Aorta (tissue), 5 donors: Measurements from ENCODE around the gene WNT11. TPM values are rescaled to one million over a fixed set of nuclear protein-coding genes. Genes with fewer than 3 reads are reported as not detected.
"Not testable (repeated sequence)": the region's sequence is repeated elsewhere in the genome, so short reads cannot be mapped to it uniquely, and the experiment has no call there.

Experiments used
- ATAC-seq: fragments of 200-7000 bp; cut with Tn5 transposase; one replicate; pipeline ENCODE4 v1.9.1; 2022; ENCODE audit warnings: moderate library complexity; ENCODE audit not compliant: low FRiP score
- DNase-seq, 2 donors: peaks; one replicate each; pipeline ENCODE4 v3.0.0-alpha.2; 2020
- H3K27ac ChIP-seq, 2 donors: one replicate each; pipeline ENCODE4 v1.5.1; 2013; ENCODE audit warnings: low read length in 2 of 2, mild to moderate bottlenecking in 2 of 2, moderate library complexity in 2 of 2, control low read depth in 1 of 2, inconsistent platforms in 1 of 2, low read depth in 1 of 2
- H3K27me3 ChIP-seq, 2 donors: one replicate each; pipeline ENCODE4 v1.6.1; 2013; ENCODE audit warnings: control low read depth in 1 of 2, low read length in 1 of 2, mild to moderate bottlenecking in 1 of 2, moderate library complexity in 1 of 2; ENCODE audit not compliant: insufficient read depth in 2 of 2, control insufficient read depth in 1 of 2
- H3K36me3 ChIP-seq, 2 donors: one replicate each; pipeline ENCODE4 v1.6.1; 2013; ENCODE audit warnings: control low read depth in 1 of 2, low read length in 1 of 2, mild to moderate bottlenecking in 1 of 2; ENCODE audit not compliant: insufficient read depth in 2 of 2, control insufficient read depth in 1 of 2
- H3K4me1 ChIP-seq, 2 donors: one replicate each; pipeline ENCODE4 v1.6.1; 2013; ENCODE audit warnings: low read length in 2 of 2, control low read depth in 1 of 2, mild to moderate bottlenecking in 1 of 2, moderate library complexity in 1 of 2; ENCODE audit not compliant: insufficient read depth in 2 of 2, control insufficient read depth in 1 of 2
- H3K4me3 ChIP-seq, 2 donors: one replicate each; pipeline ENCODE4 v1.5.1; 2013; ENCODE audit warnings: low read length in 2 of 2, control low read depth in 1 of 2, mild to moderate bottlenecking in 1 of 2
- H3K9me3 ChIP-seq: one replicate; pipeline ENCODE4 v1.6.1; 2013; ENCODE audit warnings: mild to moderate bottlenecking, low read length; ENCODE audit not compliant: control insufficient read depth
- WGBS, 2 donors: extraction: QIAGEN DNeasy Blood & Tissue Kit; methylation state at CpG; one replicate each; pipeline ENCODE4 v1.1.7; 2013; 5-methylcytosine and 5-hydroxymethylcytosine counted together
- intact Hi-C, 2 donors: fragments of 100-400 bp; cut with DNase I; formaldehyde crosslinking; loops; one replicate each; pipeline versions ENCODE4 v1.14.2 to v1.15.0; 2022
- polyA plus RNA-seq, 2 donors: library from polyadenylated mRNA; stranded (reverse); fragments of 200-250 nt; gene quantifications; one replicate each; pipeline ENCODE4 v1.2.3, GENCODE V29; 2013
- total RNA-seq, 2 donors: library from RNA; stranded (reverse); fragmentation: NEBNext Ultra II Directional; extraction: Animal tissue kit (Norgen Biotek cat#: 25700); gene quantifications; one replicate each; pipeline ENCODE4 v1.2.1, GENCODE V29; 2021
- donor health status: healthy with polysubstance abuse.
- donor health status: Bipolar disorder and iron deficiency.
- donor health status: DM: no; HTN: no; CAD: no.
- donor health status: DM: no; HTN: no; CAD: no.
- donor health status: DM: yes; HTN: yes; CAD: no.

The WNT11 gene
- total and polyA plus RNA-seq, 4 donors: 0.25 to 30.0 (median 4.1) TPM

GRCh38 chr11:76201672-76202412, 4.5 kb downstream of the WNT11 start:
- 95 to 98% methylated on average over 11 of the region's 11 CpGs for WGBS, 2 donors
- intact Hi-C loops: no loop called here
- Histone ChIP-seq H3K4me3 (no peak overlapping the region), H3K27ac (no peak overlapping the region), H3K9me3 (no peaks in the 10 kb centered on the region), H3K36me3 (no peaks in the 10 kb centered on the region), H3K4me1 (no peaks in the 10 kb centered on the region), H3K27me3 (no peaks in the 10 kb centered on the region)
- no peak for ATAC-seq
- no peak for DNase-seq

DNA sequence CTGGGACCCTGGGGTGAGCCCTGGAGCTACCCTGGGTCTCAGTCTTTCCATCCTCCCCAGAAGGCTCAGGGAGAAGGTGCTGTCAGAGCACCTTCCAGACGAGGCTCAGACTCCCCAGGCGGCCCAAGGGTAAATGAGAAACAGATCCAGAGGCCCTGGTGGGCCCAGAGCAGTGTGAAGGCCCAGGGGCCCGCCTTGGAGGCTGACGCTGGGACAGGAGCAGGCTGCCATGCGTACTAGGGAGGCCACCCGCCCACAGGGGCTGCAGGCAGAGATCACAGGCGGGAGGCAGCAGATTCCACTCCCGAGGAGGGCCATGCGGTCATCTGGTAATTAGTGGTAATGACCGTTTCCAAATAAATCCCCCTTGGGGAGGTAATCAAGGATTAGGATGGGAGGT, 5.2 kb downstream of the WNT11 start:
- Histone ChIP-seq H3K27me3 (no peaks in the 10 kb centered on the region), H3K36me3 (no peaks in the 10 kb centered on the region), H3K9me3 (no peaks in the 10 kb centered on the region), H3K4me3 (no peak overlapping the region), H3K4me1 (no peaks in the 10 kb centered on the region), H3K27ac (no peak overlapping the region)
- DNase-seq: no peak
- no peak for ATAC-seq
- intact Hi-C loops: no loop called here
- 91 to 92% methylated on average over 10 of the region's 10 CpGs for WGBS, 2 donors

DNA sequence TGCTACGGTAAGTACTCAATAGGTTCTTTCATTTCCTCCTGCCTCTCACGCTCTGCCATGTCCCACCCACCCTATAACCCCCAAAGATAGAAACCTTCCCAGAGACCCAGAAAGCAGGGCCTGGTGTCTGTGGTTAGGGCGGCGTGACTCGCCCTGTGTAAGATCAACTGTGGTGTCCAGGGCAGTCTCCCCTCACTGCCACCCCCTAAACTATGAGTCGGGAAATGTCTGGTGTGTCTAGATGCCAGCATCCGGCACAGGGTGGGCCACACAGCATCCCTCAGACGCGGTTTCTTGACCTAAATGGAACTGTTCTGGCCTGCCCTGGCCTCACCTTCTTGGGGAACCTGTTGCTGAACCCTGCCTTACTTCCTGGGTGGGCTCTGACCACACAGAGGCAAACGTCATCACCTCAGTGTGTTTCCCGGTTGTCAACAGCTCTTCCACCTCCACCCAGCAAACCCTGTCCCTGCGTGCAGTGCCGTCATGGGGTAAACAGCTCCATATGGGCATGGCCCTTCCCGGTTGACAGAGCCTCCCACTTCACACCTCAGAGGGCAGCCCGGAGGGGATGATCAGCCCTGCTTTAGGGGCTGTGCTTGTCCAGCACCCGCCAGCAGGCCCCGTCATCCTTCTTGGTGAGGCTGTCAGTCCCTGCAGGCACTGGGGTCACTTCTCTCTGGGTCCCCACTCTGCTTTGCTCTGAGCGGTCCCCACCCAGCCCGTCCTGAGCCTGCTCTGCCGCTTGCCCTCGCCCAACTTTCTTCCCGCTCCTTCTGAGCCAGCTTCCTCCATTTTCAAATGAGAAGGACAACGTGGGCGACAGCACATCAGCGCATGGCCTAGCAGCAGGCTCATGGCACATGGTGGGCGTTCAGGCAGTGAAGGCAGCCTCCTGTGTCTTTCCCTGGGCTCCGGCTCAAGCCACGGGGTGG, 6.0 kb downstream of the WNT11 start:
- ATAC-seq (no peak), DNase-seq (no peak)
- Histone ChIP-seq H3K36me3 (no peaks in the 10 kb centered on the region), H3K27ac (no peak overlapping the region), H3K4me3 (no peak overlapping the region), H3K4me1 (no peaks in the 10 kb centered on the region), H3K9me3 (no peaks in the 10 kb centered on the region), H3K27me3 (no peaks in the 10 kb centered on the region)
- 92 to 94% methylated on average over 28 of the region's 28 CpGs for WGBS, 2 donors
- intact Hi-C loops: no loop called here

DNA sequence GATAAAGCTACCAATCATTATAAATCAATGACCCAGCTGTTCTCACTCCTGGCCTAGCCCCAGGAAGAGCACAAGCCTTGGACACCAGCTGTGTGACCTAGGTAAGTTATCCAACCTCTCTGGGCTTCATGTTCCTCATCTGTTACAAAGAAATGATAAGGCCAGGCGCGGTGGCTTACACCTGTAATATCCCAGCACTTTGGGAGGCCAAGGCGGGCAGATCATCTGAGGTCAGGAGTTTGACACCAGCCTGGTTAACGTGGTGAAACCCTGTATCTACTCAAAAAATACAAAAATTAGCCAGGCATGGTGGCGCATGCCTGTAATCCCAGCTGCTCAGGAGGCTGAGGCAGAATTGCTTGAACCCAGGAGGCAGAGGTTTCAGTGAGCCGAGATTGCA, 7.6 kb downstream of the WNT11 start:
- H3K27ac ChIP-seq, H3K36me3 ChIP-seq, DNase-seq, H3K27me3 ChIP-seq, ATAC-seq, H3K9me3 ChIP-seq, H3K4me3 ChIP-seq, intact Hi-C loops, H3K4me1 ChIP-seq: not testable (repeated sequence)
- 95 to 96% methylated on average over 6 of the region's 6 CpGs for WGBS, 2 donors

DNA sequence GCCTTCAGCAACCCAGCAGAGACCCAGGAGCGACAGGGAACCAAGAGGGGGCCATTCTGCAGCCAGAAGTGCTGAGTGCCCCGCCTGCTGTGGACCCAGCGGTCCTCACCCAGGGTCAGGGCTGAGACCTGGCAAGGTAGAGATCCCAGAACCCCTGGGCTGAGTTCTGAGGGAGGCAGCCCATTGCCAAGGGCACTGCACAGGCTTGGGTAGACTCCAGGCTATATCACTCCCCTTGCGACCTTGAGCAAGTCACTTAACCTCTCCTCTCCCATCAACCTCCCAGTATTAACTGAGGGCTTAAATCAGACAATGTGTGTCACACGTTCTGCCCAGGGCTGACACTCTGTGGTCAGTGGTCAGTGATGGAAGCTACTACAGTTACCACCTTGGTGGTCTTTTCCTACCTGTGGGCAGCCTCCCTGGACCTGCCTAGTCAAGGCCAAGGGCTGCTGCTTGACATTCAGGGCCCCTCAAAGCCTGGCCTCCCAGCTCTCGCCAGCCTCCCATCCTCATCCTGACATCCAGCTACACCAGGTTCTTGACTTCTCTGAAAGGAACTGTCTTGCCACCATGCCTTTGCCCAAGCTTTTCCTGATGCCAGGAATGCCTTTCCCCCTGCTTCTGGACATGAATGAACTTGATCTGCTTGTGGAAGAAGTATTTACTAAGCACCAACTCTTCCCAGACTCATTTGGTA, 8.2 kb downstream of the WNT11 start:
- Histone ChIP-seq H3K27ac (no peak overlapping the region), H3K9me3 (no peaks in the 10 kb centered on the region), H3K36me3 (no peaks in the 10 kb centered on the region), H3K4me1 (no peaks in the 10 kb centered on the region), H3K4me3 (no peak overlapping the region), H3K27me3 (no peaks in the 10 kb centered on the region)
- no peak for DNase-seq
- no peak for ATAC-seq
- intact Hi-C loops: no loop called here
- 93% methylated on average over 6 of the region's 6 CpGs for WGBS, 2 donors

GRCh38 chr11:76197332-76197731, 9.0 kb downstream of the WNT11 start:
- intact Hi-C loops: no loop called here
- ATAC-seq: no peak
- DNase-seq: no peak

DNA sequence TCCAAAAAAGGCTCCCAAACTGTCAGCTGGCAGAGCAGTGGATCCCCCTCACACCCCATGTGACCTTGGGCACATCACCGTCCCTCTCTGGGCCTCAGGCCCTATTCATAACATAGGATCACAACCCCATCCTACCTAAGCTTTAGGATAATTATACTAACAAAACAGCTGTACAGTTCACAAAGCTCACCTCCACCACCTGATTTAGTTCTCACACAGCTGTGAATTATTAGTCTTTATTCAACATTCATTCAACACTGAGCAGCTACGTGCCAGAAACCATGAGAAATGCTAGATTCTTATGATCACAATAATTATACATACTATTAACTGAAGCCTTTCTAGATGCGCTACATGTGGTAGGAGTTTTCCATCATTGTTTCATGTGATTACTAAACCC, 9.5 kb downstream of the WNT11 start:
- no peaks in the 10 kb centered on the region for H3K27me3 ChIP-seq
- no peaks in the 10 kb centered on the region for H3K9me3 ChIP-seq
- no peak overlapping the region for H3K4me3 ChIP-seq
- H3K36me3 ChIP-seq: no peaks in the 10 kb centered on the region
- WGBS, 2 donors: 97 to 98% methylated on average over 3 of the region's 3 CpGs
- no peaks in the 10 kb centered on the region for H3K4me1 ChIP-seq
- no peak for ATAC-seq
- DNase-seq: no peak
- intact Hi-C loops: no loop called here
- no peak overlapping the region for H3K27ac ChIP-seq

More at GRCh38 chr11:76197332-76197731, 9.0 kb downstream of the WNT11 start:
- Histone ChIP-seq H3K4me1 (no peaks in the 10 kb centered on the region), H3K4me3 (no peak overlapping the region), H3K27me3 (no peaks in the 10 kb centered on the region), H3K36me3 (no peaks in the 10 kb centered on the region), H3K27ac (no peak overlapping the region), H3K9me3 (no peaks in the 10 kb centered on the region)
- 87 to 92% methylated on average over 6 of the region's 6 CpGs for WGBS, 2 donors

GRCh38 chr11:76194872-76195668, 11.2 kb downstream of the WNT11 start:
- no peaks in the 10 kb centered on the region for H3K27me3 ChIP-seq
- no peaks in the 10 kb centered on the region for H3K4me1 ChIP-seq
- WGBS, 2 donors: 90 to 91% methylated on average over 21 of the region's 21 CpGs
- no peak overlapping the region for H3K4me3 ChIP-seq
- no peaks in the 10 kb centered on the region for H3K9me3 ChIP-seq
- no peaks in the 10 kb centered on the region for H3K36me3 ChIP-seq
- intact Hi-C loops: no loop called here
- H3K27ac ChIP-seq: no peak overlapping the region
- DNase-seq (no peak), ATAC-seq (no peak)
